HepG2 (cell line): Measurements from ENCODE around the gene CALN1. TPM values are rescaled to one million over a fixed set of nuclear protein-coding genes. Genes with fewer than 3 reads are reported as not detected.

Source experiments
- ATAC-seq: fragments of 200-7000 bp; cut with Tn5 transposase; 3 replicates; pipeline ENCODE4 v1.9.1; 2020; ENCODE audit warnings: mild to moderate bottlenecking, moderate library complexity
- BruUV-seq: library from RNA; stranded (reverse); fragments of 400-500 nt; replicated peaks from 2 replicates; lab custom pipeline; 2021; lab: Mats Ljungman, UMichigan
- CTCF ChIA-PET: fragments of 300-600 bp; formaldehyde crosslinking; extraction: SDS; loops from one replicate; lab custom pipeline; 2021; ENCODE audit warnings: low total read pairs, inconsistent platforms, low intra/inter-chr PET ratio; lab: Yijun Ruan, JAX
- POLR2A ChIA-PET: fragments of 350-600 bp; sonication (Branson Sonifier 250); formaldehyde crosslinking; loops from one replicate; lab custom pipeline; 2020; ENCODE audit warnings: antibody characterized with exemption, inconsistent platforms; lab: Yijun Ruan, JAX
- DNase-seq: peaks from one replicate; pipeline ENCODE4 v3.0.0-alpha.2; 2015; ENCODE audit warnings: low spot score
- FAIRE-seq: peaks from 3 replicates; lab custom pipeline; 2011; peaks lifted over from hg19 to GRCh38; lab: Jason Lieb, UNC
- H2AFZ ChIP-seq: one replicate; pipeline ENCODE4 v1.6.1; 2011; ENCODE audit warnings: low read length, inconsistent platforms
- H3K27ac ChIP-seq: fragments of 300-600 bp; 3 replicates; pipeline ENCODE4 v1.8.0; 2011; ENCODE audit warnings: mixed run types, mild to moderate bottlenecking, mixed read lengths, low read length, inconsistent platforms; ENCODE audit not compliant: insufficient read depth; ENCODE audit errors: extremely low read length
- H3K27me3 ChIP-seq, 2 experiments: fragments of 200-600 bp in 1 of 2; 2 replicates in 1 of 2; 3 replicates in 1 of 2; pipeline versions ENCODE4 v1.6.0 to v1.8.0; 2011; ENCODE audit warnings: low read length in 2 of 2, mild to moderate bottlenecking in 2 of 2, moderate library complexity in 2 of 2, inconsistent platforms in 1 of 2; ENCODE audit not compliant: insufficient read depth in 2 of 2, control insufficient read depth in 1 of 2
- H3K36me3 ChIP-seq, 2 experiments: fragments of 200-600 bp in 1 of 2; replicated peaks in 1 of 2; 2 replicates in 1 of 2; 3 replicates in 1 of 2; pipeline versions ENCODE4 v1.5.1 to v1.8.0; 2011; ENCODE audit warnings: low read length in 2 of 2, inconsistent platforms in 1 of 2; ENCODE audit not compliant: insufficient read depth in 2 of 2, control insufficient read depth in 1 of 2
- H3K4me1 ChIP-seq: 2 replicates; pipeline ENCODE4 v1.5.1; 2012; ENCODE audit warnings: low read length, inconsistent platforms; ENCODE audit not compliant: insufficient read depth
- H3K4me2 ChIP-seq: 2 replicates; pipeline ENCODE4 v1.6.0; 2011; ENCODE audit warnings: low read depth, low read length, inconsistent platforms
- H3K4me3 ChIP-seq, 3 experiments: fragments of 200-600 bp in 1 of 3; sonication (generic), shearing (Covaris generic) in 1 of 3; replicated peaks in 1 of 3; 2 replicates each; pipeline ENCODE4 v1.5.1; 2011 to 2016; ENCODE audit warnings: low read length in 3 of 3, inconsistent platforms in 2 of 3, low read depth in 2 of 3, mild to moderate bottlenecking in 2 of 3, control low read depth in 1 of 3, mixed read lengths in 1 of 3; ENCODE audit not compliant: insufficient read depth in 1 of 3
- H3K79me2 ChIP-seq: one replicate; pipeline ENCODE4 v1.6.1; 2011; ENCODE audit warnings: low read length, inconsistent platforms; ENCODE audit not compliant: insufficient read depth
- H3K9ac ChIP-seq: 2 replicates; pipeline ENCODE4 v1.6.0; 2011; ENCODE audit warnings: mild to moderate bottlenecking, low read depth, low read length, inconsistent platforms; ENCODE audit not compliant: insufficient read depth
- H3K9me3 ChIP-seq: 2 replicates; pipeline ENCODE4 v1.5.1; 2012; ENCODE audit warnings: mild to moderate bottlenecking, low read length
- H4K20me1 ChIP-seq: 2 replicates; pipeline ENCODE4 v1.6.0; 2011; ENCODE audit warnings: inconsistent platforms, mild to moderate bottlenecking, low read length, moderate library complexity; ENCODE audit not compliant: insufficient read depth
- ATRX ChIP-seq: sonication (generic); formaldehyde crosslinking; IDR thresholded peaks from 2 replicates; pipeline ENCODE4 v1.4.0; 2020; ENCODE audit warnings: missing genetic modification reagents, borderline replicate concordance
- CERS6 ChIP-seq: sonication (generic); formaldehyde crosslinking; IDR thresholded peaks from 2 replicates; pipeline ENCODE4 v1.5.0; 2020; ENCODE audit warnings: missing genetic modification reagents
- DMTF1 ChIP-seq: sonication (generic); formaldehyde crosslinking; IDR thresholded peaks from 2 replicates; pipeline ENCODE4 v1.4.0; 2020; ENCODE audit warnings: mild to moderate bottlenecking, missing genetic modification reagents
- ISL2 ChIP-seq: sonication (generic); formaldehyde crosslinking; IDR thresholded peaks from 2 replicates; pipeline ENCODE4 v1.5.0; 2020; ENCODE audit warnings: missing genetic modification reagents
- MAZ ChIP-seq, 2 experiments: sonication (generic) in 1 of 2; formaldehyde crosslinking in 1 of 2; IDR thresholded peaks; 2 replicates each; pipeline versions ENCODE4 v1.5.0 to v1.6.1; 2012 to 2020; ENCODE audit warnings: low read depth in 2 of 2, mild to moderate bottlenecking in 2 of 2, borderline replicate concordance in 1 of 2, improper control_type of control experiment in 1 of 2, low read length in 1 of 2, missing genetic modification reagents in 1 of 2, moderate library complexity in 1 of 2
- PRMT3 ChIP-seq: sonication (generic); formaldehyde crosslinking; IDR thresholded peaks from 2 replicates; pipeline ENCODE4 v1.8.1; 2022; ENCODE audit warnings: low read depth, mild to moderate bottlenecking, moderate library complexity, missing genetic modification reagents, borderline replicate concordance
- SRY ChIP-seq: sonication (generic); formaldehyde crosslinking; IDR thresholded peaks from 2 replicates; pipeline ENCODE4 v1.8.0; 2022; ENCODE audit warnings: mild to moderate bottlenecking, missing genetic modification reagents
- TARDBP ChIP-seq: sonication (generic); formaldehyde crosslinking; IDR thresholded peaks from 2 replicates; pipeline ENCODE4 v1.8.0; 2022; ENCODE audit warnings: mild to moderate bottlenecking, missing genetic modification reagents
- TFE3 ChIP-seq: IDR thresholded peaks from 2 replicates; pipeline ENCODE4 v1.6.1; 2016
- ZNF282 ChIP-seq: fragments of 450-650 bp; IDR thresholded peaks from 2 replicates; pipeline ENCODE4 v1.6.1; 2018; ENCODE audit not compliant: partially characterized antibody
- ZNF414 ChIP-seq: sonication (generic); formaldehyde crosslinking; IDR thresholded peaks from 2 replicates; pipeline ENCODE4 v1.5.0; 2020; ENCODE audit warnings: missing genetic modification reagents
- ZNF432 ChIP-seq: sonication (generic); formaldehyde crosslinking; IDR thresholded peaks from 2 replicates; pipeline ENCODE4 v1.5.0; 2020; ENCODE audit warnings: missing genetic modification reagents, mild to moderate bottlenecking, borderline replicate concordance
- ZNF577 ChIP-seq: sonication (generic); formaldehyde crosslinking; IDR thresholded peaks from 2 replicates; pipeline ENCODE4 v1.4.0; 2020; ENCODE audit warnings: mild to moderate bottlenecking, low read depth, missing genetic modification reagents, borderline replicate concordance
- ZNF879 ChIP-seq: sonication (generic); formaldehyde crosslinking; IDR thresholded peaks from 2 replicates; pipeline ENCODE4 v1.8.1; 2023; ENCODE audit warnings: missing genetic modification reagents
- WGBS: methylation state at CpG from one replicate; pipeline ENCODE4 v1.1.6; 2017; ENCODE audit warnings: low lambda C conversion rate; 5-methylcytosine and 5-hydroxymethylcytosine counted together
- in situ Hi-C: cut with HindIII; loops from 2 replicates; pipeline ENCODE4 v1.10.0; 2017; ENCODE audit warnings: low pct_unique_long_range_greater_than_20kb; ENCODE audit not compliant: extremely low pct_ligation_motif_present
- intact Hi-C: fragments of 100-400 bp; cut with micrococcal nuclease; formaldehyde crosslinking; loops from one replicate; pipeline ENCODE4 v1.10.0; 2022; ENCODE audit not compliant: unreplicated experiment
- polyA plus RNA-seq, 8 experiments: library from polyadenylated mRNA; depleted of rRNA in 3 of 8; stranded (reverse) in 7 of 8; unstranded in 1 of 8; fragments of >200 nt; fragmentation: Illumina TruSeq in 4 of 8; extraction: Trizol in 4 of 8; gene quantifications; 2 replicates each; pipeline versions ENCODE4 v1.2.1 to v1.2.3, GENCODE V29; 2011 to 2016; ENCODE audit warnings: low read depth in 4 of 8, missing spikeins in 1 of 8, mixed read lengths in 1 of 8; ENCODE audit not compliant: insufficient read depth in 1 of 8
- total RNA-seq, 5 experiments: library from RNA; depleted of rRNA; stranded (reverse); fragments of >200 nt; fragmentation: Illumina TruSeq; extraction: Trizol; gene quantifications; 2 replicates each; pipeline ENCODE4 v1.2.3, GENCODE V29; 2016; ENCODE audit warnings: low read depth in 1 of 5

The CALN1 gene
- total and polyA plus RNA-seq, 2 of the 13 experiments (the other 11 are each of a cell fraction or from before 2014, with no cell fraction given), result not detected

GRCh38 chr7:71808115-71808514, 604.0 kb downstream of the CALN1 start:
- Histone ChIP-seq H3K36me3 (no peaks in the 10 kb centered on the region), H3K4me1 (no peaks in the 10 kb centered on the region), H3K27ac (no peak overlapping the region), H4K20me1 (no peaks in the 10 kb centered on the region), H3K4me3 (no peak overlapping the region), H3K9ac (no peak overlapping the region), H2AFZ (no peak overlapping the region), H3K9me3 (peaks cover 17% of the 10 kb centered on the region), H3K27me3 (peaks cover 0 to 16% of the 10 kb centered on the region in 2 experiments; a peak in 2 of 5 replicates), H3K79me2 (no peaks in the 10 kb centered on the region), H3K4me2 (no peak overlapping the region)
- FAIRE-seq (no peak), ATAC-seq (no peak), DNase-seq (no peak)
- intact Hi-C loops (no loop called here), in situ Hi-C loops (no loop called here)
- no TSS peak for BruUV-seq
- CTCF ChIA-PET, result no interaction called here
- TF ChIP-seq MAZ (IDR thresholded peaks at IDR 0.05; ENCODE audit: borderline replicate concordance, low read depth, low read length), result no peak
- TF ChIP-seq MAZ (CRISPR knock-in tag; IDR thresholded peaks at IDR 0.05; ENCODE audit: low read depth), result no peak
- TF ChIP-seq DMTF1 (CRISPR knock-in tag), result no peak
- TF ChIP-seq ISL2 (CRISPR knock-in tag), result no peak
- TF ChIP-seq CERS6 (CRISPR knock-in tag), result no peak
- TF ChIP-seq ZNF879 (CRISPR knock-in tag), result no peak
- TF ChIP-seq PRMT3 (CRISPR knock-in tag), result no peak
- no peak for TF ChIP-seq TARDBP
- TF ChIP-seq ZNF414 (CRISPR knock-in tag), result no peak
- TF ChIP-seq TFE3 (CRISPR knock-in tag), result no peak
- no peak for TF ChIP-seq ZNF282
- no peak for TF ChIP-seq ZNF577
- TF ChIP-seq SRY (CRISPR knock-in tag), result no peak
- no peak for TF ChIP-seq ZNF432 (CRISPR knock-in tag)
- TF ChIP-seq ATRX (CRISPR knock-in tag), result no peak
- 7% methylated on average over 1 of the region's 1 CpG for WGBS
- POLR2A ChIA-PET, result no interaction called here
